Keratinocyte (primary cell): ENCODE data around the gene MGLL. TPM values are rescaled to one million over a fixed set of nuclear protein-coding genes. Genes with fewer than 3 reads are reported as not detected.

Source experiments
- DNase-seq: peaks from one replicate; pipeline ENCODE4 v3.0.0-alpha.2; 2011; ENCODE audit warnings: low read depth, missing footprints, low spot score
- FAIRE-seq: peaks from 2 replicates; lab custom pipeline; 2011; peaks lifted over from hg19 to GRCh38; lab: Jason Lieb, UNC
- H2AFZ ChIP-seq: 2 replicates; pipeline ENCODE4 v1.6.0; 2012; ENCODE audit warnings: low read length, control low read depth, inconsistent platforms; ENCODE audit not compliant: control insufficient read depth
- H3K27ac ChIP-seq: 2 replicates; pipeline ENCODE4 v1.5.1; 2011; ENCODE audit warnings: low read length; ENCODE audit not compliant: control insufficient read depth, insufficient read depth
- H3K27me3 ChIP-seq: 3 replicates; pipeline ENCODE4 v1.6.0; 2011; ENCODE audit warnings: low read length; ENCODE audit not compliant: control insufficient read depth, insufficient read depth; ENCODE audit errors: extremely low read depth
- H3K36me3 ChIP-seq, 2 experiments: 2 replicates in 1 of 2; 3 replicates in 1 of 2; pipeline ENCODE4 v1.5.1; 2011; ENCODE audit warnings: low read length in 2 of 2, mild to moderate bottlenecking in 1 of 2; ENCODE audit not compliant: control insufficient read depth in 2 of 2, insufficient read depth in 2 of 2; ENCODE audit errors: extremely low read depth in 1 of 2
- H3K4me1 ChIP-seq: 3 replicates; pipeline ENCODE4 v1.5.1; 2011; ENCODE audit warnings: low read length; ENCODE audit not compliant: control insufficient read depth, insufficient read depth; ENCODE audit errors: extremely low read depth
- H3K4me2 ChIP-seq: 3 replicates; pipeline ENCODE4 v1.6.0; 2011; ENCODE audit warnings: low read depth, low read length; ENCODE audit not compliant: control insufficient read depth, insufficient read depth; ENCODE audit errors: extremely low read depth
- H3K4me3 ChIP-seq, 3 experiments: fragments of 200-600 bp in 1 of 3; sonication (generic) in 1 of 3; 2 replicates in 2 of 3; 3 replicates in 1 of 3; pipeline ENCODE4 v1.5.1; 2011 to 2016; ENCODE audit warnings: low read length in 3 of 3, mild to moderate bottlenecking in 3 of 3, control low read depth in 2 of 3, inconsistent platforms in 1 of 3, low read depth in 1 of 3, mixed read lengths in 1 of 3, mixed run types in 1 of 3, moderate library complexity in 1 of 3; ENCODE audit not compliant: control insufficient read depth in 2 of 3, insufficient read depth in 2 of 3; ENCODE audit errors: extremely low read depth in 1 of 3
- H3K79me2 ChIP-seq: 2 replicates; pipeline ENCODE4 v1.6.0; 2012; ENCODE audit warnings: low read length; ENCODE audit not compliant: control insufficient read depth, insufficient read depth
- H3K9ac ChIP-seq: 3 replicates; pipeline ENCODE4 v1.6.0; 2011; ENCODE audit warnings: low read length; ENCODE audit not compliant: control insufficient read depth, insufficient read depth; ENCODE audit errors: extremely low read depth
- H3K9me1 ChIP-seq: 3 replicates; pipeline ENCODE4 v1.6.0; 2011; ENCODE audit warnings: low read length; ENCODE audit not compliant: control insufficient read depth, insufficient read depth; ENCODE audit errors: extremely low read depth
- H3K9me3 ChIP-seq: 2 replicates; pipeline ENCODE4 v1.5.1; 2012; ENCODE audit warnings: low read depth, low read length; ENCODE audit not compliant: control insufficient read depth
- H4K20me1 ChIP-seq: 3 replicates; pipeline ENCODE4 v1.6.0; 2011; ENCODE audit warnings: low read length; ENCODE audit not compliant: control insufficient read depth, insufficient read depth; ENCODE audit errors: extremely low read depth
- EZH2 ChIP-seq: IDR thresholded peaks from one replicate; pipeline ENCODE4 v1.6.1; 2012; ENCODE audit warnings: inconsistent platforms, mild to moderate bottlenecking, low read length, moderate library complexity
- dilution Hi-C: fragments of 300-500 bp; cut with MboI; formaldehyde crosslinking; loops from one replicate; pipeline ENCODE4 v1.7.0; 2020; ENCODE audit warnings: low sequenced_read_pairs; ENCODE audit not compliant: extremely low pct_ligation_motif_present
- polyA plus RNA-seq, 5 experiments: library from polyadenylated mRNA; depleted of rRNA in 3 of 5; stranded (reverse) in 3 of 5; stranded (forward) in 1 of 5; unstranded in 1 of 5; fragments of >200 nt; gene quantifications; 1 replicate in 1 of 5; 2 replicates in 3 of 5; 3 replicates in 1 of 5; pipeline versions ENCODE4 v1.2.1 to v1.2.3, GENCODE V29; 2011 to 2012; ENCODE audit warnings: missing spikeins in 2 of 5, low read depth in 1 of 5, low replicate concordance in 1 of 5
- TF ChIP-seq, protein P1 (sequence below), 3 experiments: IDR thresholded peaks in 1 of 3; conservative IDR thresholded peaks in 1 of 3; optimal IDR thresholded peaks in 1 of 3; 2 replicates in 2 of 3; 3 replicates in 1 of 3; pipeline versions ENCODE3 to v1.5.1; 2011; ENCODE audit warnings: low read length in 3 of 3, mild to moderate bottlenecking in 3 of 3, moderate library complexity in 2 of 3, control low read depth in 1 of 3, inconsistent platforms in 1 of 3; ENCODE audit not compliant: insufficient read depth in 2 of 3; ENCODE audit errors: extremely low read depth in 1 of 3

MGLL gene
- polyA plus RNA-seq, 1 donor (not counting 4 experiments of a cell fraction or from before 2014, with no cell fraction given), result 17.8 TPM

DNA sequence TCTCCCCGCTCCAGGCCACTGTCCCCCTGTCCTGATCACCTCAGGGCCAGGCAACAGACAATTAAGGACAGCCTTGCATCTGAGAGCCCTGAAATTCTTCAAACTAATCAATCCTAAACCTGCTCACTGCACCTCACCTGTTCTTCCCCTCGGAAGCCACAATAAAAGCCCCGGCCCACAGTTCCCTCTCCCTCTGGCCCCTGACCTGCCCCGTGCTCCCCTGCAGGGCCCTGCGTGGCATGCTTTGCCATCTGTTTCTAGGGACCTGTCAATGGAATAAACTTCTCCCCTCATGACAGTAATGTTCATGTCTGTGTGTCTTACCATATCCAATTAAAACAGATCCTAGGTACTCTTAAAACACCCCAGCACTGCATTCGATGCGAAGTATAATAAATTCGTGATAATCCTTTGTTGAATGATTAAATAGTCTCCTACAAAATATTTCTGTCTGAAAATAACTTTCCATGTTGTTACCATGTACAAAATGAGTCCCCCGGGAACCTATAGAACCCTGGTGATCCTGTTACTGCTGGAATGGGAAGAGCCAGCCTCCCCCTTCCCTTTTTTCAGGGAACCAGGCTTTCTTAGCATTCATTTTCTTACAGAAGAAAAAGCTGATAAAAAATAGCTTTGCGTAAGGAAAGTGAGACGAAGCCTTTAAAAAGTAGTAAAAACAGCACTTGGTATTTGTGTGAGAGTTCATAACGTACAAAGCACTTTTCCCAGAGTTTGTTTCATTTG lies 90.6 kb downstream of the MGLL start:
- Histone ChIP-seq H4K20me1 (no peaks in the 10 kb centered on the region), H3K4me1 (peaks cover 25% of the 10 kb centered on the region), H3K9ac (no peak overlapping the region), H3K9me3 (no peaks in the 10 kb centered on the region), H3K4me3 (no peak overlapping the region), H3K79me2 (no peaks in the 10 kb centered on the region), H3K27ac (no peak overlapping the region), H3K4me2 (no peak overlapping the region), H3K27me3 (no peaks in the 10 kb centered on the region), H3K36me3 (peaks cover 0 to 5% of the 10 kb centered on the region in 2 experiments), H3K9me1 (peaks cover 4% of the 10 kb centered on the region), H2AFZ (no peak overlapping the region)
- DNase-seq (no peak), FAIRE-seq (no peak)
- dilution Hi-C loops, result no loop called here
- TF ChIP-seq, protein P1, sequence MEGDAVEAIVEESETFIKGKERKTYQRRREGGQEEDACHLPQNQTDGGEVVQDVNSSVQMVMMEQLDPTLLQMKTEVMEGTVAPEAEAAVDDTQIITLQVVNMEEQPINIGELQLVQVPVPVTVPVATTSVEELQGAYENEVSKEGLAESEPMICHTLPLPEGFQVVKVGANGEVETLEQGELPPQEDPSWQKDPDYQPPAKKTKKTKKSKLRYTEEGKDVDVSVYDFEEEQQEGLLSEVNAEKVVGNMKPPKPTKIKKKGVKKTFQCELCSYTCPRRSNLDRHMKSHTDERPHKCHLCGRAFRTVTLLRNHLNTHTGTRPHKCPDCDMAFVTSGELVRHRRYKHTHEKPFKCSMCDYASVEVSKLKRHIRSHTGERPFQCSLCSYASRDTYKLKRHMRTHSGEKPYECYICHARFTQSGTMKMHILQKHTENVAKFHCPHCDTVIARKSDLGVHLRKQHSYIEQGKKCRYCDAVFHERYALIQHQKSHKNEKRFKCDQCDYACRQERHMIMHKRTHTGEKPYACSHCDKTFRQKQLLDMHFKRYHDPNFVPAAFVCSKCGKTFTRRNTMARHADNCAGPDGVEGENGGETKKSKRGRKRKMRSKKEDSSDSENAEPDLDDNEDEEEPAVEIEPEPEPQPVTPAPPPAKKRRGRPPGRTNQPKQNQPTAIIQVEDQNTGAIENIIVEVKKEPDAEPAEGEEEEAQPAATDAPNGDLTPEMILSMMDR (optimal IDR thresholded peaks at IDR 0.05 in 1 of 3, IDR thresholded peaks at IDR 0.05 in 1 of 3, conservative IDR thresholded peaks at IDR 0.05 in 1 of 3; ENCODE audit: extremely low read depth in 1 of 3, insufficient read depth in 2 of 3, low read length in 3 of 3), result no peak
- TF ChIP-seq EZH2, result no peak

DNA sequence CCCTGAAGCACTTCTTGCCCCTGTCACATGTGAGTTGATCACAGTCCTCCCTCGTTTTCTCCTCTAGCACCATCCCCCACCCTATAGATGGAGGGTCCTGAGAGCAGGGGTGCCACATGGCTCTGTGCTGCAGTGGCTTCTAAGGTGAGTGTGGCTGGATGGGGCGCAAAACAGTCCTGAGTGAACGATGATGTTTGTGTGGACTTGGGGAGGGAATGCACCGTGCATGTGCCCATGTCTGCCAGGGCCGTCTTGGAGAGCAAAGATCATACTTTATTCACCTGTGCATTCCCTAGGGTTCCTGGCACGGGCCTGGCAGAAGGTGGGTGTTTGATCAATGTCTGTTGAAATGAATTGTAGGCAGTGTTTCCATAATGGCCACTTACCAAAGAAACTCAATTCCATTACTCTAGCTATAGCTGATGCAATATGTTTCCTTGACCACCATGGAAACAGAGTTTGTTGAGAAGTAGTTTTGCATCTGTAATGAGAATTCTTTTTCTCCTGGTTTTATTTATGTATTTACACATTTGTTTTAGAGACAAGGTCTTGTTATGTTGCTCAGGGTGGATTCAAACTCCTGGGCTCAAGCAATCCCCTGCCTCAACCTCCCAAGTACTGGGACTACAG lies 91.5 kb downstream of the MGLL start:
- TF ChIP-seq, protein P1 (optimal IDR thresholded peaks at IDR 0.05 in 1 of 3, IDR thresholded peaks at IDR 0.05 in 1 of 3, conservative IDR thresholded peaks at IDR 0.05 in 1 of 3; ENCODE audit: extremely low read depth in 1 of 3, insufficient read depth in 2 of 3, low read length in 3 of 3), result no peak
- TF ChIP-seq EZH2, result no peak
- H3K9me1 ChIP-seq, result peaks cover 4% of the 10 kb centered on the region
- no peak overlapping the region for H3K4me3 ChIP-seq
- H3K27me3 ChIP-seq, result no peaks in the 10 kb centered on the region
- H3K4me2 ChIP-seq, result no peak overlapping the region
- H3K9ac ChIP-seq, result no peak overlapping the region
- no peak overlapping the region for H2AFZ ChIP-seq
- H3K27ac ChIP-seq, result no peak overlapping the region
- no peaks in the 10 kb centered on the region for H4K20me1 ChIP-seq
- dilution Hi-C loops, result no loop called here
- FAIRE-seq, result no peak
- DNase-seq, result no peak
- H3K36me3 ChIP-seq, result peaks cover 0 to 5% of the 10 kb centered on the region in 2 experiments
- no peaks in the 10 kb centered on the region for H3K9me3 ChIP-seq
- H3K79me2 ChIP-seq, result no peaks in the 10 kb centered on the region
- H3K4me1 ChIP-seq, result peaks cover 19% of the 10 kb centered on the region
